Chondrocyte (in vitro differentiated cells): ENCODE measurements around the gene IRF3. TPM values are rescaled to one million over a fixed set of nuclear protein-coding genes. Genes with fewer than 3 reads are reported as not detected.

Source experiments
- DNase-seq: peaks from one replicate; pipeline ENCODE4 v3.0.0; 2021; ENCODE audit warnings: mixed read lengths, low spot score
- H3K27ac Mint-ChIP-seq: one replicate; pipeline ENCODE4 v1.8.0; 2021; ENCODE audit warnings: mild to moderate bottlenecking, moderate library complexity, mixed read lengths; ENCODE audit not compliant: unreplicated experiment
- H3K27me3 Mint-ChIP-seq: 2 replicates; pipeline ENCODE4 v1.8.0; 2021; ENCODE audit warnings: low read depth, mixed read lengths
- H3K36me3 Mint-ChIP-seq: 2 replicates; pipeline ENCODE4 v1.8.0; 2021; ENCODE audit warnings: low read depth, mixed read lengths
- H3K4me1 Mint-ChIP-seq: 2 replicates; pipeline ENCODE4 v1.8.0; 2021; ENCODE audit warnings: low read depth, mild to moderate bottlenecking, mixed read lengths
- H3K4me3 Mint-ChIP-seq: one replicate; pipeline ENCODE4 v1.8.0; 2021; ENCODE audit warnings: mild to moderate bottlenecking, moderate library complexity, mixed read lengths; ENCODE audit not compliant: unreplicated experiment
- H3K9me3 Mint-ChIP-seq: 2 replicates; pipeline ENCODE4 v1.8.0; 2021; ENCODE audit warnings: low read depth, mixed read lengths
- CTCF ChIP-seq: fragments of 200-600 bp; sonication (generic); IDR thresholded peaks from 2 replicates; pipeline ENCODE4 v1.5.0; 2021; ENCODE audit warnings: antibody characterized with exemption, mild to moderate bottlenecking, moderate library complexity
- total RNA-seq: library from RNA; stranded (reverse); gene quantifications from 3 replicates; pipeline ENCODE4 v1.2.1, GENCODE V29; 2021

The IRF3 gene
- total RNA-seq, 1 donor from 2014 or later, result 53.0 TPM

- Mint-ChIP-seq H3K36me3 (peaks cover 2% of the 10 kb centered on the region), H3K4me1 (peaks cover 12% of the 10 kb centered on the region), H3K27me3 (no peaks in the 10 kb centered on the region), H3K9me3 (no peaks in the 10 kb centered on the region), H3K4me3 (no peak overlapping the region), H3K27ac (no peak overlapping the region)
- no peak for DNase-seq
- no peak for TF ChIP-seq CTCF
Observed at GRCh38 chr19:49696115-49696514, 30.5 kb upstream of the IRF3 start.

GRCh38 chr19:49692147-49692506, 26.5 kb upstream of the IRF3 start:
- TF ChIP-seq CTCF, result no peak
- H3K4me3 Mint-ChIP-seq, result peak overlapping the region; percentile 36
- no peak for DNase-seq
- H3K9me3 Mint-ChIP-seq, result no peaks in the 10 kb centered on the region
- peaks cover 4% of the 10 kb centered on the region for H3K36me3 Mint-ChIP-seq
- peaks cover 28% of the 10 kb centered on the region for H3K4me1 Mint-ChIP-seq
- no peaks in the 10 kb centered on the region for H3K27me3 Mint-ChIP-seq
- no peak overlapping the region for H3K27ac Mint-ChIP-seq

GRCh38 chr19:49691243-49692146, 25.8 kb upstream of the IRF3 start:
- Mint-ChIP-seq H3K27ac (peak overlapping the region; percentile 83), H3K36me3 (peaks cover 4% of the 10 kb centered on the region), H3K4me1 (peaks cover 28% of the 10 kb centered on the region), H3K4me3 (peak overlapping the region; percentile 90), H3K9me3 (no peaks in the 10 kb centered on the region), H3K27me3 (no peaks in the 10 kb centered on the region)
- DNase-seq, result no peak
- no peak for TF ChIP-seq CTCF

GRCh38 chr19:49690656-49691242, 25.1 kb upstream of the IRF3 start, which contains the start of gene CPT1C:
Gene CPT1C, plus strand, starts transcription at chr19:49691116. Its CDS starts 1,137 bp downstream, at chr19:49692253.
- no peak for TF ChIP-seq CTCF
- Mint-ChIP-seq H3K27ac (peak within 1 kb of the TSS; percentile 83), H3K36me3 (peaks cover 6% of the 10 kb centered on the region), H3K9me3 (no peaks in the 10 kb centered on the region), H3K4me3 (peak within 1 kb of the TSS; percentile 90), H3K27me3 (no peaks in the 10 kb centered on the region), H3K4me1 (peaks cover 28% of the 10 kb centered on the region)
- no peak for DNase-seq

GRCh38 chr19:49690079-49690655, 24.5 kb upstream of the IRF3 start:
- H3K4me3 Mint-ChIP-seq, result peak overlapping the region; percentile 90
- H3K4me1 Mint-ChIP-seq, result peaks cover 28% of the 10 kb centered on the region
- no peaks in the 10 kb centered on the region for H3K27me3 Mint-ChIP-seq
- H3K36me3 Mint-ChIP-seq, result peaks cover 10% of the 10 kb centered on the region
- no peaks in the 10 kb centered on the region for H3K9me3 Mint-ChIP-seq
- peak; percentile 57 for TF ChIP-seq CTCF
- no peak overlapping the region for H3K27ac Mint-ChIP-seq
- no peak for DNase-seq
